ENCODE measurements around the gene LPP. TPM values are rescaled to one million over a fixed set of nuclear protein-coding genes. Genes with fewer than 3 reads are reported as not detected.

The LPP gene
- total RNA-seq, 1 experiment from 2014 or later = 120 TPM

GRCh38 chr3:188520466-188520865 is 366.5 kb downstream of the LPP start:
- CTCF ChIA-PET = no interaction called here
- no peak for DNase-seq
- H3K9me3 ChIP-seq = no peaks in the 10 kb centered on the region
- no peaks in the 10 kb centered on the region for H3K4me1 ChIP-seq
- BruUV-seq (replicated peaks) = no TSS peak
- H3K4me3 ChIP-seq (ENCODE audit: low read depth, low read length) = no peak overlapping the region
- Mint-ChIP-seq H3K4me1 (ENCODE audit: low read depth, unreplicated experiment) (no peaks in the 10 kb centered on the region), H3K27me3 (ENCODE audit: insufficient read depth, unreplicated experiment) (no peaks in the 10 kb centered on the region), H3K4me3 (ENCODE audit: unreplicated experiment) (no peak overlapping the region), H3K36me3 (ENCODE audit: insufficient read depth, unreplicated experiment) (peaks cover 17% of the 10 kb centered on the region), H3K27ac (ENCODE audit: unreplicated experiment) (no peak overlapping the region), H3K9me3 (ENCODE audit: unreplicated experiment) (no peaks in the 10 kb centered on the region)
- intact Hi-C loops (cut with micrococcal nuclease; ENCODE audit: unreplicated experiment) = no loop called here
- TF ChIP-seq, protein P1, sequence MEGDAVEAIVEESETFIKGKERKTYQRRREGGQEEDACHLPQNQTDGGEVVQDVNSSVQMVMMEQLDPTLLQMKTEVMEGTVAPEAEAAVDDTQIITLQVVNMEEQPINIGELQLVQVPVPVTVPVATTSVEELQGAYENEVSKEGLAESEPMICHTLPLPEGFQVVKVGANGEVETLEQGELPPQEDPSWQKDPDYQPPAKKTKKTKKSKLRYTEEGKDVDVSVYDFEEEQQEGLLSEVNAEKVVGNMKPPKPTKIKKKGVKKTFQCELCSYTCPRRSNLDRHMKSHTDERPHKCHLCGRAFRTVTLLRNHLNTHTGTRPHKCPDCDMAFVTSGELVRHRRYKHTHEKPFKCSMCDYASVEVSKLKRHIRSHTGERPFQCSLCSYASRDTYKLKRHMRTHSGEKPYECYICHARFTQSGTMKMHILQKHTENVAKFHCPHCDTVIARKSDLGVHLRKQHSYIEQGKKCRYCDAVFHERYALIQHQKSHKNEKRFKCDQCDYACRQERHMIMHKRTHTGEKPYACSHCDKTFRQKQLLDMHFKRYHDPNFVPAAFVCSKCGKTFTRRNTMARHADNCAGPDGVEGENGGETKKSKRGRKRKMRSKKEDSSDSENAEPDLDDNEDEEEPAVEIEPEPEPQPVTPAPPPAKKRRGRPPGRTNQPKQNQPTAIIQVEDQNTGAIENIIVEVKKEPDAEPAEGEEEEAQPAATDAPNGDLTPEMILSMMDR (IDR thresholded peaks at IDR 0.05; ENCODE audit: insufficient read depth in 1 of 2, low read depth in 1 of 2, low read length in 1 of 2, severe bottlenecking in 1 of 2, unreplicated experiment in 1 of 2) = no peak
- no peaks in the 10 kb centered on the region for H3K36me3 ChIP-seq (ENCODE audit: control insufficient read depth, insufficient read depth, low read length)
- no peaks in the 10 kb centered on the region for H3K27me3 ChIP-seq (replicated peaks; ENCODE audit: control insufficient read depth, insufficient read depth, low read length)
- POLR2A ChIA-PET = interaction anchor here (0.7 kb wide), 1 partner anchor 36 kb away, joined by 4 read pairs; no protein-coding TSS in a partner anchor

GRCh38 chr3:188522115-188522514 is 368.2 kb downstream of the LPP start:
- ChIA-PET CTCF (no interaction called here), POLR2A (no interaction called here)
- no peaks in the 10 kb centered on the region for H3K27me3 ChIP-seq (replicated peaks; ENCODE audit: control insufficient read depth, insufficient read depth, low read length)
- no TSS peak for BruUV-seq (replicated peaks)
- no peaks in the 10 kb centered on the region for H3K36me3 ChIP-seq (ENCODE audit: control insufficient read depth, insufficient read depth, low read length)
- intact Hi-C loops (cut with micrococcal nuclease; ENCODE audit: unreplicated experiment) = no loop called here
- no peaks in the 10 kb centered on the region for H3K27me3 Mint-ChIP-seq (ENCODE audit: insufficient read depth, unreplicated experiment)
- TF ChIP-seq, protein P1 (IDR thresholded peaks at IDR 0.05; ENCODE audit: insufficient read depth in 1 of 2, low read depth in 1 of 2, low read length in 1 of 2, severe bottlenecking in 1 of 2, unreplicated experiment in 1 of 2) = no peak
- no peaks in the 10 kb centered on the region for H3K9me3 ChIP-seq
- H3K4me3 ChIP-seq (ENCODE audit: low read depth, low read length) = no peak overlapping the region
- H3K9me3 Mint-ChIP-seq (ENCODE audit: unreplicated experiment) = no peaks in the 10 kb centered on the region
- H3K4me1 Mint-ChIP-seq (ENCODE audit: low read depth, unreplicated experiment) = peaks cover 11% of the 10 kb centered on the region
- H3K36me3 Mint-ChIP-seq (ENCODE audit: insufficient read depth, unreplicated experiment) = peaks cover 30% of the 10 kb centered on the region
- H3K4me3 Mint-ChIP-seq (ENCODE audit: unreplicated experiment) = no peak overlapping the region
- DNase-seq = no peak
- H3K27ac Mint-ChIP-seq (ENCODE audit: unreplicated experiment) = no peak overlapping the region
- H3K4me1 ChIP-seq = peaks cover 6% of the 10 kb centered on the region; the same call in 1 of the 2 replicates

- POLR2A ChIA-PET = no interaction called here
- intact Hi-C loops (cut with micrococcal nuclease; ENCODE audit: unreplicated experiment) = no loop called here
- no TSS peak for BruUV-seq (replicated peaks)
Observed at GRCh38 chr3:188523291-188523690, 369.3 kb downstream of the LPP start.

More at GRCh38 chr3:188523291-188523690, 369.3 kb downstream of the LPP start:
- Histone ChIP-seq H3K4me3 (ENCODE audit: low read depth, low read length) (no peak overlapping the region), H3K27me3 (replicated peaks; ENCODE audit: control insufficient read depth, insufficient read depth, low read length) (no peaks in the 10 kb centered on the region), H3K36me3 (ENCODE audit: control insufficient read depth, insufficient read depth, low read length) (no peaks in the 10 kb centered on the region), H3K4me1 (peaks cover 6% of the 10 kb centered on the region; the same call in 1 of the 2 replicates), H3K9me3 (no peaks in the 10 kb centered on the region)
- no peak overlapping the region for H3K4me3 Mint-ChIP-seq (ENCODE audit: unreplicated experiment)
- H3K36me3 Mint-ChIP-seq (ENCODE audit: insufficient read depth, unreplicated experiment) = peaks cover 36% of the 10 kb centered on the region
- H3K27me3 Mint-ChIP-seq (ENCODE audit: insufficient read depth, unreplicated experiment) = no peaks in the 10 kb centered on the region
- CTCF ChIA-PET = no interaction called here
- H3K27ac Mint-ChIP-seq (ENCODE audit: unreplicated experiment) = no peak overlapping the region
- TF ChIP-seq, protein P1 (IDR thresholded peaks at IDR 0.05; ENCODE audit: insufficient read depth in 1 of 2, low read depth in 1 of 2, low read length in 1 of 2, severe bottlenecking in 1 of 2, unreplicated experiment in 1 of 2) = no peak
- peaks cover 11% of the 10 kb centered on the region for H3K4me1 Mint-ChIP-seq (ENCODE audit: low read depth, unreplicated experiment)
- H3K9me3 Mint-ChIP-seq (ENCODE audit: unreplicated experiment) = no peaks in the 10 kb centered on the region
- DNase-seq = no peak

Data from Caco-2 (cell line).